Stomach (tissue), 9 donors: ENCODE measurements around the gene ZNF594. TPM values are rescaled to one million over a fixed set of nuclear protein-coding genes. Genes with fewer than 3 reads are reported as not detected.

Experiments
- DNase-seq, 2 donors: peaks; one replicate each; pipeline versions ENCODE4 v3.0.0 to v3.0.0-alpha.2; 2013 to 2019
- H3K27ac ChIP-seq, 5 donors: fragments of 200-600 bp in 4 of 5; sonication (generic) in 4 of 5; one replicate each; pipeline ENCODE4 v1.5.1; 2013 to 2019; ENCODE audit warnings: mild to moderate bottlenecking in 1 of 5, moderate library complexity in 1 of 5
- H3K27me3 ChIP-seq, 3 donors: fragments of 200-600 bp; sonication (generic); one replicate each; pipeline ENCODE4 v1.5.1; 2017 to 2019; ENCODE audit warnings: mixed run types in 1 of 3
- H3K36me3 ChIP-seq, 4 donors: fragments of 200-600 bp; sonication (generic); 1 replicate in 3 of 4; 2 replicates in 1 of 4; pipeline ENCODE4 v1.5.1; 2016 to 2019
- H3K4me1 ChIP-seq, 4 donors: fragments of 200-600 bp; sonication (generic); one replicate each; pipeline ENCODE4 v1.5.1; 2016 to 2019
- H3K4me3 ChIP-seq, 4 donors: fragments of 200-600 bp; sonication (generic) in 3 of 4; one replicate each; pipeline ENCODE4 v1.5.1; 2016 to 2019; ENCODE audit warnings: mild to moderate bottlenecking in 1 of 4
- H3K9me3 ChIP-seq, 4 donors: fragments of 200-600 bp; sonication (generic); one replicate each; pipeline ENCODE4 v1.5.1; 2016 to 2019
- CTCF ChIP-seq, 7 experiments: fragments of 450-650 bp in 4 of 7; fragments of 200-600 bp in 3 of 7; sonication (generic) in 3 of 7; IDR thresholded peaks; one replicate each; pipeline ENCODE4 v1.5.1; 2016 to 2019; ENCODE audit warnings: antibody characterized with exemption in 7 of 7, control low read depth in 2 of 7, mild to moderate bottlenecking in 1 of 7
- EP300 ChIP-seq: sonication (generic); formaldehyde crosslinking; IDR thresholded peaks from one replicate; pipeline ENCODE4 v1.6.1; 2017; ENCODE audit warnings: antibody characterized with exemption
- POLR2A ChIP-seq, 4 donors: fragments of 450-650 bp; IDR thresholded peaks; one replicate each; pipeline ENCODE4 v1.6.1; 2016; ENCODE audit warnings: antibody characterized with exemption in 4 of 4, control low read depth in 2 of 4, mild to moderate bottlenecking in 1 of 4, moderate library complexity in 1 of 4
- POLR2AphosphoS5 ChIP-seq, 3 donors: sonication (generic); formaldehyde crosslinking; IDR thresholded peaks; one replicate each; pipeline ENCODE4 v1.6.1; 2016; ENCODE audit warnings: antibody characterized with exemption in 3 of 3
- WGBS, 5 donors: extraction: QIAGEN DNeasy Blood & Tissue Kit in 3 of 5; methylation state at CpG; one replicate each; pipeline versions ENCODE4 v1.1.5 to v1.1.7; 2013 to 2018; 5-methylcytosine and 5-hydroxymethylcytosine counted together
- intact Hi-C: fragments of 100-400 bp; cut with DNase I; formaldehyde crosslinking; loops from one replicate; pipeline ENCODE4 v1.15.1; 2023; ENCODE audit warnings: low total_unique reads
- polyA plus RNA-seq, 3 donors: library from polyadenylated mRNA; stranded (reverse); fragments of 200-250 nt; gene quantifications; one replicate each; pipeline ENCODE4 v1.2.3, GENCODE V29; 2013
- total RNA-seq, 5 donors: library from RNA; depleted of rRNA; stranded (reverse); fragments of >200 nt; gene quantifications; one replicate each; pipeline versions ENCODE4 v1.1.0 to v1.2.3, GENCODE V29; 2014 to 2016
- donor health status: healthy with polysubstance abuse.
- donor health status: Bipolar disorder and iron deficiency.
- donor health status: healthy.

The ZNF594 gene
- total and polyA plus RNA-seq, 8 donors: 0.56 to 73.5 (median 7.0) TPM; not detected in 1

GRCh38 chr17:5211458-5211857, 19.8 kb upstream of the ZNF594 start:
- TF ChIP-seq CTCF (IDR thresholded peaks at IDR 0.05) (no peak), EP300 (no peak), POLR2A (IDR thresholded peaks at IDR 0.05) (no peak), POLR2AphosphoS5 (IDR thresholded peaks at IDR 0.05) (no peak)
- peaks cover 0 to 48% (median 33%) of the 10 kb centered on the region in 4 donors for H3K36me3 ChIP-seq
- 83 to 95% (median 93%) methylated on average over 7 of the region's 7 CpGs for WGBS, 5 donors
- intact Hi-C loops: no loop called here
- H3K27ac ChIP-seq: peak overlapping the region in 1 of 5 donors; percentile 28
- no peaks in the 10 kb centered on the region for H3K27me3 ChIP-seq
- H3K9me3 ChIP-seq: no peaks in the 10 kb centered on the region
- no peak overlapping the region for H3K4me3 ChIP-seq
- H3K4me1 ChIP-seq: no peaks in the 10 kb centered on the region
- no peak for DNase-seq

- intact Hi-C loops: no loop called here
- Histone ChIP-seq H3K36me3 (peaks cover 0 to 41% (median 26%) of the 10 kb centered on the region in 4 donors), H3K4me3 (no peak overlapping the region), H3K4me1 (no peaks in the 10 kb centered on the region), H3K27me3 (no peaks in the 10 kb centered on the region), H3K27ac (peak overlapping the region in 1 of 5 donors; percentile 28), H3K9me3 (no peaks in the 10 kb centered on the region)
- 86 to 95% (median 89%) methylated on average over 8 of the region's 8 CpGs for WGBS, 5 donors
- TF ChIP-seq CTCF (IDR thresholded peaks at IDR 0.05) (no peak), EP300 (no peak), POLR2AphosphoS5 (IDR thresholded peaks at IDR 0.05) (no peak), POLR2A (IDR thresholded peaks at IDR 0.05) (no peak)
- no peak for DNase-seq
Measured at GRCh38 chr17:5210614-5211252, 19.1 kb upstream of the ZNF594 start.

GRCh38 chr17:5210091-5210490, 18.4 kb upstream of the ZNF594 start:
- DNase-seq: no peak
- 79 to 96% (median 86%) methylated on average over 5 of the region's 5 CpGs for WGBS, 5 donors
- peaks cover 0 to 34% (median 19%) of the 10 kb centered on the region in 4 donors for H3K36me3 ChIP-seq
- no peaks in the 10 kb centered on the region for H3K27me3 ChIP-seq
- no peak overlapping the region for H3K4me3 ChIP-seq
- no peak for TF ChIP-seq CTCF (IDR thresholded peaks at IDR 0.05)
- no peak for TF ChIP-seq POLR2A (IDR thresholded peaks at IDR 0.05)
- no peak for TF ChIP-seq POLR2AphosphoS5 (IDR thresholded peaks at IDR 0.05)
- no peak for TF ChIP-seq EP300
- intact Hi-C loops: no loop called here
- no peaks in the 10 kb centered on the region for H3K9me3 ChIP-seq
- no peak overlapping the region for H3K27ac ChIP-seq
- H3K4me1 ChIP-seq: no peaks in the 10 kb centered on the region

GRCh38 chr17:5209396-5209795, 17.7 kb upstream of the ZNF594 start:
- Histone ChIP-seq H3K27me3 (no peaks in the 10 kb centered on the region), H3K36me3 (peaks cover 0 to 29% (median 15%) of the 10 kb centered on the region in 4 donors), H3K4me1 (no peaks in the 10 kb centered on the region), H3K4me3 (no peak overlapping the region), H3K9me3 (no peaks in the 10 kb centered on the region), H3K27ac (no peak overlapping the region)
- TF ChIP-seq CTCF (IDR thresholded peaks at IDR 0.05): no peak
- no peak for TF ChIP-seq POLR2AphosphoS5 (IDR thresholded peaks at IDR 0.05)
- no peak for TF ChIP-seq EP300
- no peak for TF ChIP-seq POLR2A (IDR thresholded peaks at IDR 0.05)
- DNase-seq: no peak
- intact Hi-C loops: no loop called here
- 89 to 96% (median 94%) methylated on average over 3 of the region's 3 CpGs for WGBS, 5 donors
